ENCODE results near the gene SRC.

- no peak for TF ChIP-seq POLR2A (IDR thresholded peaks at IDR 0.05)
- TF ChIP-seq CTCF (IDR thresholded peaks at IDR 0.05), result no peak
These were observed 22.0 kb upstream of the SRC start for GRCh38 chr20:37323985-37324384.
